T47D (cell line): ENCODE measurements around the gene RALA.
"Not testable (repeated sequence)": the region's sequence is repeated elsewhere in the genome, so short reads cannot be mapped to it uniquely, and the experiment has no call there.

Source experiments
- DNase-seq, 2 experiments: peaks; one replicate each; pipeline versions ENCODE4 v3.0.0 to v3.0.0-alpha.2; 2011 to 2012; ENCODE audit warnings: low read depth in 1 of 2, low spot score in 1 of 2
- JUND ChIP-seq: IDR thresholded peaks from 2 replicates; pipeline ENCODE4 v1.6.1; 2012; ENCODE audit warnings: low read depth
- in situ Hi-C: cut with HindIII; loops from 2 replicates; pipeline ENCODE4 v1.10.0; 2016; ENCODE audit warnings: low sequenced_read_pairs, low pct_unique_long_range_greater_than_20kb

RALA gene

GRCh38 chr7:39667341-39667923, 44.1 kb downstream of the RALA start:
- no peak for DNase-seq
- in situ Hi-C loops = no loop called here
- no peak for TF ChIP-seq JUND

DNA sequence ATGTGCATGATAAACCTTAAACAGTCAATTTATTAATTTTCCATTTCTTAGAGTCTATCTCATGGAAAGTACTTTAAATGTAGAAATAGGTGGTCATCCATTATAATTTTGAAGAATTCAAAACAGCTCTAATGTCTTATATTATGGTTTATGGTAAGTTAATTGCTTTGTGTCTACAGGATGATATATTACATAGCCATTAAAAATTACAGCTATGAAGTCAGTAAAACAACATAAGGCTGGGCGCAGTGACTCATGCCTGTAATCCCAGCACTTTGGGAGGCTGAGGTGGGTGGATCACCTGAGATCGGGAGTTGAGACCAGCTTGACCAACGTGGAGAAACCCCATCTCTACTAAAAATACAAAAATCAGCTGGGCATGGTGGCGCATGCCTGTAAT, 44.9 kb downstream of the RALA start:
- DNase-seq, in situ Hi-C loops: not testable (repeated sequence)

DNA sequence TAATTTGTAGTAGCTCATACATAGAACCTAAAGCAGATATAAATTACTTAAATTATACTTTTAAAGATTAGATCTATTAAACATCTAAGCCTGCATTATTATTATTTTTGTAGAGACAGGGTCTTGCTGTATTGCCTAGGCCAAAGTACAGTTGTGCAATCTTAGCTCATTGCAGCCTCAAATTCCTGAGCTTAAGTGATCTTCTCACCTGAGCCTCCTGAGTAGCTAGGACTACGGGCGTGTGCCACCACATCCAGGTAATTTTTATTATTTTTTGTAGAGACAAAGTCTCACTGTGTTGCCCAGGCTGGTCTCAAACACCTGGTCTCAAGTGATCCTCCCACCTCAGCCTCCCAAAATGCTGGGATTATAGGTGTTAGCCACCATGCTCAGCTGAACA, 46.7 kb downstream of the RALA start:
- in situ Hi-C loops = no loop called here
- no peak for DNase-seq
- TF ChIP-seq JUND = no peak

GRCh38 chr7:39670934-39671333, 47.6 kb downstream of the RALA start:
- DNase-seq = no peak
- no peak for TF ChIP-seq JUND
- in situ Hi-C loops = no loop called here

DNA sequence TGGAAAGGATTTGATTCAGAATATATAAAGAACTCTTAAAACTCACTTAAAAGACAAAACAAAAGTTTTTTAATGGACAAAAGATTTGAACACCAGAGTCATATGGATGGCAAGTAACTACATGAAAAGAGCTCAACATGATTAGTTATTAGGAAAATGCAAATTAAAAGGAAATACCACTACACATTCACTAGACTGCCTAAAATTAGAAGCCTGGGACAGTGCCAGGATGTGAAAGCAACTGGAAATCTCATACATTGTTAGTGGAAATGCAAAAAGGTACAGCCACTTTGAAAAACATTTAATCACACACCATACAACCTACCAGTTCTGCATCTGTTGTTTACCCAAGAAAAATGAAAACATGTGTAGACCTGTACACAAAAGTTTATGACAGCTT, 48.8 kb downstream of the RALA start:
- TF ChIP-seq JUND = no peak
- no peak for DNase-seq

DNA sequence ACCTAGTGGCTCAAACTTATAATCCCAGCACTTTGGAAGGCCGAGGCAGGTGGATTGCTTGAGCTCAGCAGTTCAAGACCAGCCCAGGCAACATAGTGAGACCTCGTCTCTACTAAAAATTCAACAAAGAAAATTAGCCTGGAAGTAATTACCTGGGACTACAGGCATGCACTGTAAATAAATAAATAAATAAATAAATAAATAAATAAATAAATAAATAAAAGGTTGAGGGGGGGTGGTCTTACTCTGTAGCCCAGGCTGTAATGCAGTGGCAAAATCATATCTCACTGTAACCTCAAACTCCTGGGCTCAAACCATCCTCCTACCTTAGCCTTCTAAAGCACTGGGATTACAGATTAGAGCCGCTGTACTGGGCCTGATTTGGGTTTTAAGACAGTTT, 50.5 kb downstream of the RALA start:
- no peak for TF ChIP-seq JUND
- no peak for DNase-seq
- in situ Hi-C loops = no loop called here

More for the DNA sequence above, 48.8 kb downstream of the RALA start:
- in situ Hi-C loops = no loop called here

- no peak for TF ChIP-seq JUND
- DNase-seq = no peak
- in situ Hi-C loops = no loop called here
These were observed 51.0 kb downstream of the RALA start for GRCh38 chr7:39674406-39674805.

DNA sequence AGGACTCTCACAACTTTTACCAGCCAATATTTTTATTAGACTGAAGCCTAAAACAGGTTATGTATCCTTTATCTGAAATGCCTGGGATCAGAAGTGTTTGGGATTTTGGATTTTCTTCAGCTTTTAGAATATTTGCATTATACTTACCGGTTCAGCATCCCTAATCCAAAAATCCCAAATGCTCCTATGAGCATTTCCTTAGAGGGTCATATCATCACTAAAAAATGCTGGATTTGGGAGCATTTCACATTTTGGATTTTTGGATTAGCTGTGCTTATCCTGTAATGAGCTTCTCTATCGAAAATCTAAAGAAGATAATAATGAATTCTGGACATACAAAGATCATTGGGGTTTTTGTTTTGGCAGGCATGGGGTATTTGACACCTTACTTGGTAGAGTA, 53.0 kb downstream of the RALA start:
- no peak for DNase-seq
- TF ChIP-seq JUND = no peak
- in situ Hi-C loops = no loop called here

GRCh38 chr7:39678930-39679709, 55.7 kb downstream of the RALA start:
- in situ Hi-C loops = no loop called here
- DNase-seq = no peak
- no peak for TF ChIP-seq JUND

- in situ Hi-C loops, DNase-seq: not testable (repeated sequence)
These were observed 56.5 kb downstream of the RALA start for GRCh38 chr7:39679874-39680273.

GRCh38 chr7:39681887-39682441, 58.6 kb downstream of the RALA start:
- no peak for DNase-seq
- no peak for TF ChIP-seq JUND
- in situ Hi-C loops = no loop called here

DNA sequence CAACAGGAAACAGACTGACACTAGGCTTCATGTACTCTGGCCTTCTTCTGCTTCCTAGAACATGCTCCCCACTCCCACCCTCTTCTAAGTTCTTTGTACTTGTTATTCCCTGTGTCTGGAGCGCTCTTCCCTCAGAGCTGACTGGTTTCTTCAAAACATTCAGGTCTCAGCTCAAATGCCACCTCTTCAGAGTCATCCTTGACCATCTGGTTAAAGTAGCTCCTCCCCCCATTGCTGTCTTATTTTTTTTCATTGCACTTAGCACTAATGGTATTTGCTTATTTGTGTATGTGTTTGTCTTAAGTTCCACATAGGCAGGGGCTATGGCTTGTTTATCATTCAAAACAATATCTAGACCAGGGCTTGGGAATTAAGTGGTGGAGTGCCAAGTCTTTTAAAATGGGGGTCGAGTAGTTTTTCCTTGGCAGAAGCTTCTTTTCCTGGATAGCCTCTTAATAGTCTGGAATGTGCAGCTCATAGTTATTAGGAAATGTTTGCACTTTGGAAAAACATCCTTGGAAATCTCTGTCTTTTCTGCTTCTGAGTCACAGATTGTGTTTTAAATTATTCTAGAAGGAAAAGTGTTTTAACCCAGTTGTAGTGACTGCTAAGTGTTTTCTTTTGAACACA, 60.0 kb downstream of the RALA start:
- DNase-seq = no peak
- in situ Hi-C loops = no loop called here
- TF ChIP-seq JUND = no peak

- in situ Hi-C loops = no loop called here
- DNase-seq = no peak
- no peak for TF ChIP-seq JUND
These were observed 63.0 kb downstream of the RALA start for GRCh38 chr7:39686261-39686924.
